GM18505 (cell line): ENCODE results near the gene WNT3.

Experiments
- ATAC-seq: cut with Tn5 transposase; IDR thresholded peaks from one replicate; pipeline ENCODE4 v1.9.1; 2021; ENCODE audit not compliant: unreplicated experiment
- POLR2A ChIP-seq: IDR thresholded peaks from 4 replicates; pipeline ENCODE4 v1.6.1; 2011; ENCODE audit warnings: borderline replicate concordance; ENCODE audit not compliant: insufficient read depth, insufficient read length; ENCODE audit errors: extremely low read depth

Gene WNT3

DNA sequence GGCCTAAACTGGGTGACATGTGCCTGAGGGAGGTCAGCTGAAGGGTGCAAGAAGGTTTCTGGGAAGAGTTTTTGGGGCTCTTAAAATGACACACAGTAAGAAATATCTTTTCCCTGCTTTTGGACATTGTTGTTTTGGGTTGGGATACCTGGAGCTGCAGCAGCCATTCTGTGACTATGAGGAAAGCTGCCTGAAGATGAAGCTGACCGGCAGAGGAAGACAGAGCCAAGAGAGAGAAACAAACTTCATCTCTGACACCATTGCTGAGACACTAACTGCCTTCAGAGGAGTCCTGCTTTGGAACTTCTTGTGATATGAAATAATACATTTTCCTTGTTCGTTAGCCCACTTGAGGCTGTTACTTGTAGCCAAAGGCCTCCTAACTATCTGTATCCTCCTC, 8.8 kb upstream of the WNT3 start:
- TF ChIP-seq POLR2A: no peak
- ATAC-seq: no peak

DNA sequence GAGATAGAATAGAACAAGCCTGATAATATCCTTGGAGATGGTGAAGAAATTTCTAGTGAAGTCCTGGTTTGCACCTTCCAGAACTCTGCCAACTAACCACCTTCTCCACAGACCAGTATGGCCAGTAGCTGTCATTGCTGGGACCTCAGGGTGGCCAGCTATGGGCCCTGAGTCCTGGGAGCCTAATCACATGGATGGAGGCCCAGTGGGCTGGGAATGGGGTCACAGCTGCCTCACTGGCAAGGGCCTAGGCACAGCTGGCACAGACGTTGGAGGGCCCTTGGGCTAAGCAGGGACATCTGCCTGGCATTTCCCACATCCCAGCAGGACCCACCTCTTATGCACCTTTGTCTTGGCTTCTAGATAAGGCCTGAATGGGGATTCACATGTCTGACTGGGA, 7.6 kb upstream of the WNT3 start:
- TF ChIP-seq POLR2A: no peak
- no peak for ATAC-seq

DNA sequence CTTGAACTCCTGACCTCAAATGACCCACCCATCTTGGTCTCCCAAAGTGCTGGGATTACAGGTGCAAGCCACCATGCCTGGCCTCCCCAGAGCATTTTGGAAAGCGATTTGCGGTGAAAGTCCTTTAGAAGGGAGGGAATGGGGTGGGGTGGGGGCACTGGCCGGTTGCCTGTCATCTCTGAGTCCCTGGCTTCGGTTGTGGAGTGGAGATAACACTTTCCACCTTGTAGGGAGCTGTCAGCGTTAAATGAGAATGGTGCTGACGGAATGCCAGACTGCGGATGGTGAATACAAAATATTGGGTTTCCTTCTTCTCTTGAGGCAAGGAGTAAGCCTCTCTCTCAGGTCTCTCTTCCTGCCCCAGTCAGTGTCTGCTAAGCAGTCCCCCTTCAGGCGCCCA, 5.2 kb upstream of the WNT3 start:
- ATAC-seq: no peak
- no peak for TF ChIP-seq POLR2A

DNA sequence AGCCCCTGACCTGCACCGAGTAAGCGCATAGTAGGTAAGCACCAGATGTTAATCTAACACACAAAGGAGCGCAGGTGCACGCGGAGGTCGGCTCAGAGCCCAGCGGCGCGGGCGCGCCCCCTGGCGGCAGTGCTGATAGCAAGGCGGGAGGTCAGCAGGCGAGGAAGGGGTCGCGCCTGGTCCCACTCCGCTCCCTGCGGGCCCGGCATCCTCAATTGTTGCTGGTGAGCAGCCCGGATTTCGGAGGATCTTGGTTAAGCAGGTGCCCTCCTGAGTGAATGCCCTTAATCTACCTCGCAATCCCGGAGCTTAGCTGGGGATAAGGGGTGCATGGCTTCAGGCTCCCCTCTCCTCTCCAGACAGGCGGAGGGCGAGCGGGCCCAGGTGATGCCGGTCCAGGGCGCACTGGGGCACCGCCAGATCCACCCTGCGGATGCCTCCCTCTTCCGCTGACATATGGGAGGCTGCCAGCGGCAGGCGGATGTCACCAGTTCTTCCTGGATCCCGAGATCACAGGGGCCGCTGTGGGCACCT, 4.0 kb upstream of the WNT3 start:
- ATAC-seq: no peak
- TF ChIP-seq POLR2A: no peak

DNA sequence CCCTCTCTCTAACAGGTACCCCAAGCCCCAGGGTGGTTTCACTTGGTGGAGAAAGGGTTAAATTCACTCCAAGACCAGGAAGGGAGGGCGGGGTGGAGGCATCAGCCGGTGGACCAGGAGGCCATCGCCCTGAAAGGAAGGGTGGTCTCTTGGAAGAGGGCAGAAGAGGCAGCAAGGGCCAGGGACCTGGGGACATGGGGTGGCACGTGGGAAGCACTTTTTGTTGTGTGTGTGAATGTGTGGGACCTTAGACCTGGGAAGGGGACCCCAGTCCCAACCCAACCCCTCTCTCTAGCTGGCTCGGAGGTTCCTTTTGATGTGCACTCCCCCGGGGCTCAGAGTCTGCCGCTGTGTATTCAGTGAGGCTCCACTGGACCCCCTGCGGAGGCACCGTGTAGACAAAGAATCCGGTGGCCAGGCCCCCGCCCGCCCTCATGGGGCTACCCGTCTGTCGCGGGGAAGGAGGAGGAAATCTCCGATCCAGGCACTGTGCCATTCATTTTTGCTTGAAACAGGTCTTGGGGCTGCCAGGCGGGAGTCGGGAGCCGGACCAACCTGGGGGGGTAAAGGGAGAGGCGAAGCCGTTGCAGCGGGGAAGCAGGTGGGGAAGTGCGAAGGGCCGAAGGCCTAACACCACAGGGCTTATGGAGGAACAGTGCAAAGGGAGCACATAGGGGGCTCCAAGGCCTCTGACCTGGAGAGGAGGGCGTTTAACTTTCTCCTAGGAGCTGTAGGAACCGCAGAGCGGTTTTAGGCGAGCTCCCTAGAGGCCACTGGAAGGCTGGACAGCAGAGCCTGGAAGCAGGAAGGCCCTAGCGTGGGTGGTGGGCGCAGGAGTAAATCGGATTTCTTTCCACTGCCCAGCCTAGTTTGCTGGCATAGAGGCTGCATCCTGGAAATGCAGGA, 3.2 kb upstream of the WNT3 start:
- no peak for TF ChIP-seq POLR2A
- no peak for ATAC-seq

GRCh38 chr17:46820592-46821450, 2.3 kb upstream of the WNT3 start:
- ATAC-seq: no peak
- TF ChIP-seq POLR2A: no peak

- ATAC-seq: no peak
- no peak for TF ChIP-seq POLR2A
Observed at GRCh38 chr17:46819906-46820351, 1.4 kb upstream of the WNT3 start.

GRCh38 chr17:46818929-46819859, 702 bp upstream of the WNT3 start:
- ATAC-seq: no peak
- no peak for TF ChIP-seq POLR2A

DNA sequence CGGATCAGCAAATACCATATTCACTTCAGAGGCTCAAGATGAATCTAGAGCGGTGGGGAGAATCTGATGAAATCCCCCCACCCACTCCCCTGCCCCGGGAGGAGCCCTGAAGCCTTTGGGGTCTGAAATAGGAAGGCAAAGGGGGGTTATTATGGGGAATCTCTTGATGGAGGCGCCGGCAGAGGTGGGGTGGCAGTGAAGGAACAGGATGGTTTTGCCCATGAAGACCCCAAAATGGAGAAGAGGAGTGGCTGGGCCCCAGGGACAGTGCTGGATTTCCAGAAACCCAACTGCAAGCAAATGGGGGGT, 637 bp downstream of the WNT3 start:
- no peak for ATAC-seq
- TF ChIP-seq POLR2A: no peak

GRCh38 chr17:46817151-46817900, 1.2 kb downstream of the WNT3 start:
- no peak for TF ChIP-seq POLR2A
- ATAC-seq: no peak

- no peak for TF ChIP-seq POLR2A
- no peak for ATAC-seq
Observed at GRCh38 chr17:46815474-46816353, 2.8 kb downstream of the WNT3 start.
